IPS DF 4.7 (cell line): ENCODE results near the gene DTX3.

Source experiments
- DNase-seq: peaks from one replicate; pipeline ENCODE4 v3.0.0-alpha.2; 2013; ENCODE audit warnings: low spot score; ENCODE audit errors: extremely low read depth

DTX3 gene

DNA sequence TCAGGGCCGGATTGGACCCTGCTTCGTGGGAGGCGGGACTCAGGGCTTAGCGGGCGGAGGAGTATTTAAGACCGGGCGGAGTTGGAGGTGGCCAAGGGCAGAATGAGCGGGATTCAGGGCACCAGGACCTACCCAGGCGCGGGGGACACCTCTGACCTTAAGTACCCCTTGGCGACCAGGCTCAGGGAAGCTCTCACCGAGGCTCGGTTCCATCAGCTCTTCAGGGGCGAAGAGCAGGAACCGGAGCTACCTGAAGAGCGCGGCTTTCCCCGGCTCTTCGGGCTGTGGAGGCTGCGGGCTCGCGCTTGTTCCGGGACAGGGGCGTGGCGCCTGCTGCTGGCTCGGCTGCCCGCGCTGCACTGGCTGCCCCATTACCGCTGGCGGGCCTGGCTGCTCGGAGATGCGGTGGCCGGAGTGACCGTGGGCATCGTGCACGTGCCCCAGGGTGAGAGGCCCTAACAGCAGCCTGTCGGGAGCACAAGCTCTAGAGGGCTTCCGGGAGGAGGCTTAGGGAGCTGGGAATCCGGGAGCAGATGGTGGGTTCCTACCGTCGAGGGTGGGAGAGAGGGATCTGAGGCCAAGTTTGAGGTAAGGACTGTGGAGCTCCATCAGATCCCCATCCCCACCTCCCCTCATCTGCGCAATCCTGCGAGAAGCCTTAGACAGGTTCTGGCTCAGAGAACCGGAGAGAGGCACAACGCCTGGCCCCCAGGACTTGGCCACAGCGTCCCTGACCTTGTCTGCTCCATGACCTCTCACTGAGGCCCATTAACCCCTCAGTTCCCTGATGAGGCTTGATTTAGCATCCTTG is 15.0 kb downstream of the DTX3 start:
- no peak for DNase-seq

DNA sequence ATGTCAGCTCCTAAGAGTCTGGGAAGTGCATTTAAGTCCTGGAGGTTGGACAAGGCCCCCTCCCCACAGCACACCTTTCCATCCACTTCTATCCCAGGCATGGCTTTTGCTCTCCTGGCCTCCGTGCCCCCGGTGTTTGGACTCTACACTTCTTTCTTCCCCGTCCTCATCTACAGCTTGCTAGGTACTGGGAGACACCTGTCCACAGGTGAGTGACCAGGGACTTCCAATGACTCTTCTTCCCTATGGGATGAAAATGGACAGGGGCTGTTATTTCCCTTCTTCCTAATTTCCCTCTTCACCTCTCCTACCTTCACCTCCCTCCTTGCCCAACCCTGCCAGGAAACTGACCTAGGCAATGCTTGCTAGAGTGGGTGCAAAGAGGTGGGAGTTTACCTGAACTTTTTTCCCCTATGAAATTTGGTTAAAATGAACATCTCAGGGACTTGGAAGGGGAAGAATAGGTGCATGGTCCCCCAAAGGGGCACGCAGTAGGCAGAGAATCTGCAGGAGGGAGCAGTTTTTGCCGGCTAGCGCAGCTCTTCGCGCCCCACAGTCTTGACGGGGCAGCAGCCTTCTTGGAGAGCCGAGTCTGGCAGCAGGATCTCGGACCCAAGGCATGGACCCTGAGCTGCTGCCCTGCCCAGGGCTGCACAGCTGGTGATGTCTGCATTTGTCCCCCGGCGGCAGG is 15.8 kb downstream of the DTX3 start:
- no peak for DNase-seq

DNA sequence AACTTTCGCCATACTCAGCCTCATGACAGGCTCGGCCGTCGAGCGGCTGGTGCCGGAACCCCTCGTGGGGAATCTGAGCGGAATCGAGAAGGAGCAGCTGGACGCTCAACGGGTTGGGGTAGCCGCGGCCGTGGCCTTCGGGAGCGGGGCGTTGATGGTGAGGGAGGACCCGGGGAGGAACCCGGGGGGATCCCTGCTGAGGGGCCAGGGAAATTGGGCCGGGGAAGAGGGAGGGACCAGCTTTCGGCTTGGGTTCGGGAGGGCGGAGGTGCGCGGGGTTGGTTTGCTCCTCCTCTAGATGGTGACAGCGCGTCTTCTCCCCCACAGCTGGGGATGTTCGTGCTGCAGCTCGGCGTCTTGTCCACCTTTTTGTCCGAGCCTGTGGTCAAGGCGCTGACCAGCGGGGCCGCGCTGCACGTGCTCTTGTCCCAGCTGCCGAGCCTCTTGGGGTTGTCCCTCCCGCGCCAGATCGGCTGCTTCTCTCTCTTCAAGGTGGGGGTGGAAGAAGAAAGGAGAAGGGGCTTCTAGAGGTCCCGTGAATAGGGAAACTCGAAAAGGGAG is 16.4 kb downstream of the DTX3 start:
- no peak for DNase-seq

DNA sequence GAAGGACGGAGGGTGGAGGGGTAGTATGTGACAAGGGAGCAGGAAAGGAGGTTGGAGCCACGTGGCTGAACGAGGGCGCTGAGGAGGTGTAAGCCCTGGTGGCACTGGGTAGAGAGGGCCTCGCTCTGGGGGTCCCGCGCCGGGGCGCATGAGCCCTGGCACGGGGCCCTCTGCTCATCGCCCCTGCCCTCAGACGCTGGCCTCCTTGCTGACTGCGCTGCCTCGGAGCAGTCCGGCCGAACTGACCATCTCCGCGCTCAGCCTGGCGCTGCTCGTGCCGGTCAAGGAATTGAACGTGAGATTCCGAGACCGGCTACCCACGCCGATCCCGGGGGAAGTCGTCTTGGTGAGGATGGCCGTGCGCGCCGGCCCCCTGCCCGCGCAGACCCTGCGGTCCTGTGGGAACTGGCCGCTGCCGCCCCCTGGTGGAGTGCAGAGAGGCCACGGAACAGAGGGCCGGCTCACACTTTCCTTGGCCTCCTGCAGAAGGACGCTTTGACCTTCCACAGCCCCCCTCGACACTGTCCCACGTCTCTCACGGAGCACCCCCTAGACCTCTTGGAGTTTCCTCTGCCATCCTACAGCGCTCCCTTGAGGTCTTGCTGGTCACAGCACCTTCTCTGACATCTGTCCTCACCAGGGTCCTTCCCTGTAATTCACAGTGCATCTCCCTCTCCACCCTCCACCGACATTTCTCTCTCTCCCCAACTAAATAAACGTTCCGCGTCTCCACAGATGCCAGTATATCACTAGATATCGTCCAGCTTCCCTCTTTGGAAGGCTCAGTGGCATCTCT is 17.1 kb downstream of the DTX3 start:
- DNase-seq: no peak

DNA sequence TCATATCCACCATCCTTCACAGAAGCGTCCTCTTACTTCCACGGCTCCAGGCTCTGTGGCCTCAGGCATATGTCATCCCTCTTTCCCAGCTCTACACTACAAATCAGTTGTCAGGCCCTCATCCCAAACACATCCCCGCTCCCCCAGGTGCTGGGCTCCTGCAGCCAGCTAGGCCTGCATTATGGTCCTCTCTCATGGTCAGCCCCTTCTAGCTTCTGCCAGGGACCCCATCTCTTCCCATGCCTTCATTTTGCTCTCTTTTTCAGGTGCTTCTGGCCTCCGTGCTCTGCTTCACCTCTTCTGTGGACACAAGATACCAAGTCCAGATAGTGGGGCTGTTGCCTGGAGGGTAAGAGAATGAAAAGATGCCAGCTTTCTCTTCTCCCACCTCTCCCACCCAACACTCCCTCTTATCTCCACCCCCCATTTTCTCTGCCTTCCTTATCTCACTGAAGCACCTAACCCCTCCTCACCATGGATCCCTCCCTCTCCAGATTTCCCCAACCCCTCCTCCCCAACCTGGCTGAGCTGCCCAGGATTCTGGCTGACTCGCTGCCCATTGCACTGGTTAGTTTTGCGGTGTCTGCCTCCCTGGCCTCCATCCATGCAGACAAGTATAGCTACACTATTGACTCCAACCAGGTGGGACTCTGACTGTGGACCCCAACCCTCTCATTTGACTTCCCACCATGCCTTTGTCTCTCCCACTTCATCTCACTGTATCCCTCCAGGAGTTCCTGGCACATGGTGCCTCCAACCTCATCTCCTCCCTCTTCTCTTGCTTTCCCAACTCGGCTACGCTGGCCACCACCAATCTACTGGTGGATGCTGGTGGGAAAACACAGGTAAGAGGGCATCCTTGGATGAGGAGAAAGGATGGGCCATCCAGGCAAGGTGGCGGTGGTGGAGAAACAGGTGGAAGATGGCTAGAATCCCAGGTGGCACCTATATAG is 17.9 kb downstream of the DTX3 start:
- DNase-seq: no peak

DNA sequence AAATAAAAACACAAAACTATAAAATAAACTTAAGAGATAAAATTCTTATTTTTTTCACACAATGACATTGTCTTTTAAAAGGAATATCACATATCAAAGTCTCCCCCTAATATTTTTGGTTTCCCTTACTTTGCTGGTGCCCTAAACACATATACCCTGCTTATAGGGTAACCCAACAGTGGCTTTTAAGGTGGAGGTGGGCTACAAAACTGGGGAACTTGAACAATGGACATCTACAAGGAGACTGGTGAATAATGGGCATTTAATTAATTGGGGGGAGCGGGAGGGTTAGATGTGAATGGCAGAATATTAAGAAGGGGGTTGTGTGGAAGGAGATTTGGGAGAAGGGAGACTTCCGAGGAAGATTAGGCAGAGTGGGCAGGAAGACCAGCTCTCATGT is 18.8 kb downstream of the DTX3 start:
- DNase-seq: no peak

DNA sequence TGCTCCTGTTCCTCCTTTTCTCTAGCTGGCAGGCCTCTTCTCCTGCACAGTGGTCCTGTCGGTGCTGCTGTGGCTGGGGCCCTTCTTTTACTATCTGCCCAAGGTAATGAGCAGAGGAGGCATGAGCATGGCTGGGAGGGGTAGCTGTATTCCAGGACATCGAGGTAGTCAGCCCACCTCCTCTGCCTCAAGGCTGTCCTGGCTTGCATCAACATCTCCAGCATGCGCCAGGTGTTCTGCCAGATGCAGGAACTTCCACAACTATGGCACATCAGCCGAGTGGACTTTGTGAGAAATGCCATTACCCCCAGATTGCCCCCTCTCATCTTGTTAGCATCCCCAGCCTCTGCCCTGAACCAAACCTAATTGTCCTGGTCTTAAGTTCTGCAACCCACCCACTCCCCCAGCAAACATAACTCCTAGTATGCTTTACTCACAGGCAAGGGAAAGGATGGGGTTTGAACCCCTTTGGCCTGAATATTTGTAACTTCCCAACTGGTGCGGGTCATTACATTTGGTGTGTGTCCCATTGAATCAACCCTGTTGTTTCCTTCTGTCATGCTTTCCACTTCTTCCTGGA is 19.3 kb downstream of the DTX3 start:
- no peak for DNase-seq

DNA sequence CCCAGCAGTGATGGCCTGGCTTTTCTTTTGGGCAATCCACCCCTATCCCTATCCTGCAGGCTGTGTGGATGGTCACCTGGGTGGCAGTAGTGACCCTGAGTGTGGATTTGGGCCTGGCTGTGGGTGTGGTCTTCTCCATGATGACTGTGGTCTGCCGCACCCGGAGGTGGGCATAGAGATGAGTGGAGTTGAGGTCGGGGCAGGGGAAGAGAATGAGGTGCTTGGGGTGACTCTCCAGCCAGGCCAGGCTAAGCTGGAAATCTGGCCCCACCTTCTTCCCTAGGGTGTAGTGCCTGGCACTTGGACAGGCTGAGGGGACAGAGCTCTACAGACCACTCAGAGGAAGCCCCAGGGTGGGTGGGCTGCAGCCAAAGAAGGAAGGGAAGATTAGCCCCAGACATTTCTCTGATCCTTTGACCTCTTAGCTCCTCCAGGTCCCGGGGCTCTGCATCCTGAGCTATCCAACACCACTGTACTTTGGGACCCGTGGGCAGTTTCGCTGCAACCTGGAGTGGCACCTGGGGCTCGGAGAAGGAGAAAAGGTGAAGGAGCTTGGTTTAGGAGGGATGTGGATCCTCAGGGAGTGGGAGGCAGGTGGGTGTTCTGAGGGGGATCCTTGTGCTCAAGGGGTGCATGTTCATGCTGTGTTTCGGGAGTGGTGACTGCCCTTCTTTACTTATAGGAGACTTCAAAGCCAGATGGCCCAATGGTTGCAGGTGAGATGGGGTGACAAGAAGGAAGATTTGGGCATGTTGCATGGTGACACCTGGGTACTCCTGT is 20.0 kb downstream of the DTX3 start:
- no peak for DNase-seq

DNA sequence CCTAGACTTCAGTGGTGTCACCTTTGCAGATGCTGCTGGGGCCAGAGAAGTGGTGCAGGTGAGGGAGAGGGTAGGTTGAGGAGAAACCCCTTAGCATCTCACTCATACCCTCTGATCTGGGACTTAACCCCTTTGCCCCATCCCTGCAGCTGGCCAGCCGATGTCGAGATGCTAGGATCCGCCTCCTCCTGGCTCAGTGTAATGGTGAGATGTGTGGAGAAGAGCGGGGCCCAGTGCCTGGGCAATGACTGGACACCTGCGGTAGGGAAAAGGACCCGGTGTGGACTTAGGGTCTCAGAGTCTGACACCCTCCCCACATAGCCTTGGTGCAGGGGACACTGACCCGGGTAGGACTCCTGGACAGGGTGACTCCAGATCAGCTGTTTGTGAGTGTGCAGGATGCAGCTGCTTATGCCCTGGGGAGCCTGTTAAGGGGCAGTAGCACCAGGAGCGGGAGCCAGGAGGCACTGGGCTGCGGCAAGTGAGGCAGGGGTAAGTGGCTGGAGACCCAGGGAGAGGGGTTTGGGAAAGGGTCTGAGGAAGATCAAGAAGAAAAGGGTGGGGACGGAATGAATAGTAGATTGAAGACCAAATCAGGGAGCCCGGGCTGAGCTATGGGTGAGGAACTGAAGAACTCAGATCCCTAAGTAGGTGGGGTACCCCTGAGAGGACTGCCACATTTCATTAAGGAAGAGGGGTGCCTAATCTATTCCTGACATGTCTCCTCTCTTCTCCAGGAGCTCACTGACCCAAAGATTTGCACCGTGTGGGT is 20.8 kb downstream of the DTX3 start:
- DNase-seq: no peak

DNA sequence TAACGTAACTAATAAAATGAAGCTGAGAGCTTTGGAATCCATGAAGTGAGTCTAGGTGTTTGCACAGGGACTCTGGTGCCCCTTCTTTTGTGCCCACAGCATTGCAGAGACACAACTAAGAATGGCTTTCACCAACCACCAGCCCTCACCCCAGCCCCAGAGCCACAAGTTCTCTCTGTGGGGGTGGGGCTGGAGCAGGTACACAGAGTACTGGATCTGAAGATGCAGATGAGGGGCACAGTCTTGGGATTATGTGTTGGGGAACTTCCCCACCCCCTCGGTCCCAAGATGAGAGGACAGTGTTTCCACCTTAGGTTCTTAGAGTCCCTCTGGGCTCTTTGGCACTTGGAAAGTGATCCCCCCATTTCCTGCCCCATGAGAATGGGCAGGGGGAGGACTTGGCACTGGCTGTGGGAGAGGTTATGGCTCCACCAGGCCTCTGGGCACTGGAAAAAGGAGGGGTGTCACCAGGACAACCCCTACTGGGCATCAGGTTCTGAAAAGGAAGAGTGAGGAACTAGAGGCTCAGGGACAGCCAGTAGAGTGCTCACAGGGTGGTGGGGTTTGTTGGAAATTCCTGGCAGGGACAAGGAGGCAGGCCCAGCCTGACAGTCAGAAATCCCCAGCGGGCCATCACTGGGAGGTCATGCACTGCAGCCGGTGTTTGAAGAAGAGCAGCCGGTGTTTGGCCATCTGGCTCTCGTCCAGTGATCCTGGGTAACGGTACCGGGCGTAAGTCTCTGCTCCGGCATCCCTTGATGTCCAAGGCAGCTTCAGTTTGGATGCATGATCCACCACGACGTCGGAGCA is 21.7 kb downstream of the DTX3 start:
- DNase-seq: no peak

DNA sequence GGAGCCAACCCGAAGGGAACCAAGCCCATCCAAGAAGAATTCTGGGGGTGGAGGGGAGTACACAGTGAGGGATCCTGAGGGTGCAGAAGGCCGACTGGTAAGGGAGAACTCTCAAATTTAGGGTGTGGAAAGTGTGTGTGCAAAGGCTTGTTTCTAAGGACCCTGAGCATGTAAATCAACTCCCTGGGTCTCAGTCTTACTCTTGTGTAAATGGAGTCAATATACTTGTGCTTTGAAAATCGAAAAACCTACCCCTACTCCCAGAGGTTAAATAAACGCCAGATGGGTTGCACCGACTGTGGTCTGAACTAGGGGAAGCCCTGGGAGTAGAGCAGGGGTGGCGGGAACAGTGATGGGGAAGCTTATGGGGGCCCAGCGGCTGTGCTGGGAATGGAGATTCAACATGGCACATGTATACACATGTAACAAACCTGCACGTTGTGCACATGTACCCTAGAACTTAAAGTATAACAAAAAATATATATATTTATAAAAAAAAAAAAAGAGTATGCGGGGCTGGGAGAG is 22.4 kb downstream of the DTX3 start:
- no peak for DNase-seq

DNA sequence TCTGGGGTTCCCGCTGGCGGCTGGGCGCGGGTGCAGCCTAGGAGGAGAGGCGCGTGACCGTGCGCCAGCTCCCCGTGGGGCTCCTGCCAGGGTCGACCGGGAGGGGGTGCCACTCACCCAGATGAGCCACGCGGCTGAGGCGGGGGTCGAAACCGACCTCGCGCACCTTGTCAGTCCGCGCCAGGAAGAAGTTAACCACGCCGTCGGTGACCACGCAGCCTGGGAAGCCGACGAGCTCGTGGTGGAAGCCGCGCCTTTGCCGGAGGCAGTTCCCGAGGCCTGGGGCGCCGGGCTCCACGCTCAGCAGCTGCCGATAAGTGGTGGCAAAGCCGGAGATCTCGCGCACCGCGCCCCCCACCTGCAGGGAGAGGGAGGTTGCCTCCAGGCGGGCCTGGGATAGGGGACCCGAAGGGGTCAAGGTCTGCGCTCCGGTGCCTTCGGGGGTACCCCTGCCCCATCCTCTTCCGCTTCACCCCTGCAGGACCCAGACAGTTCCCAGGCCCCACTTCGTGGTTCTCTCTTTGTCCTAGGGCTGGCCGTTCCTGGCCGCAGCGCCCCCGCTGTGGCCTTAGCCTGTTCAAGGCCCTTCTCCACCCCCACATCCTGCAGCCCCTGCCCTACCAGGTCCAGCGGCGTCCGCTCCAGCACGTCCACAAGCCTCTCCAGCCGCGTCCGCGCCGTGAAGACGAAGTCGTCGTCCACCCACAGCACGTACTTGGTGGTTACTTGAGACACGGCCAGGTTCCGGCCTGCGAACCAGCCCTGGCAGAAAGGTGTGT is 23.1 kb downstream of the DTX3 start:
- DNase-seq: no peak

DNA sequence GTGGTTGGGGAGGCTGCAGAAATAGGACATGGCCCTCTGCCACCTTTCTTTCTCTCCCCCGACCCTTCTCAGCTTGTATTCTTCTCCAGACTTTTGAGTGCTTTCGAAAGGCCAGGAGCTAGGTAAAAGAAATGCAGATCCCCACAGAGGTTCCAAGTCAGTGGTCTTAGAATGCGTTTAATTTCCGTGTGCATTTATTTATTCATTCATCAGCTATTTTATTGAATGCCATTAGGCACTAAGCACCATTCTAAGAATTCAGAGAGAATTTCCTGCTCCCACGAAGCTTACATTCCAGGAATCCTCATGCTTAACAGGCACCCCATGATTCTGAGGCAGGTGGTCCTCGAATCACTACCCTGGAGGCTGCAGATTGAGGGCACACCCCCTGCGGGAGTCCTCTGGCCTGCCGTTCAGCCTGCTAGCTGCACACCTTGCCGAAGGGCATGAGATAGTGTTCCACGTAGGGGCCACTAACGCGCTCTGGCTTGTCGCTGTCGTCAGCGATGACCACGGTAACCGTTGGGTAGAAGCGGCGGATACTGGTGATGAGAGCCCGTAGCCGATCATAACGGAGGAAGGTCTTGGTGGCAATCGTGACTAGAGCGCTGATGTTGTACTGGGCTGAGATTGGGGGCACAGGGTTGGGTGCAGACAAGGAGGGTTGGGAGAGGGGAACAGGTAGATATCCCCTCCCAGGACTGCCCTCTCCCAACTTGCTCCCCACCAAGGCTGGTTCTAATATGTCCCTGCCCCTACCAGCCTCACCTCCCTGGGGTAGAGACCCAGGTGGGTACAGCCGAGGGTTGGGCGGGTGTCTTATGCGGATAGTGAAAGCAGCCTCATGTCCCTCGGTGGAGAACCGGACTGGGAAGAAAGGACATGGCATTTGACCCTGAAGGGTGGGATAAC is 23.9 kb downstream of the DTX3 start:
- no peak for DNase-seq

DNA sequence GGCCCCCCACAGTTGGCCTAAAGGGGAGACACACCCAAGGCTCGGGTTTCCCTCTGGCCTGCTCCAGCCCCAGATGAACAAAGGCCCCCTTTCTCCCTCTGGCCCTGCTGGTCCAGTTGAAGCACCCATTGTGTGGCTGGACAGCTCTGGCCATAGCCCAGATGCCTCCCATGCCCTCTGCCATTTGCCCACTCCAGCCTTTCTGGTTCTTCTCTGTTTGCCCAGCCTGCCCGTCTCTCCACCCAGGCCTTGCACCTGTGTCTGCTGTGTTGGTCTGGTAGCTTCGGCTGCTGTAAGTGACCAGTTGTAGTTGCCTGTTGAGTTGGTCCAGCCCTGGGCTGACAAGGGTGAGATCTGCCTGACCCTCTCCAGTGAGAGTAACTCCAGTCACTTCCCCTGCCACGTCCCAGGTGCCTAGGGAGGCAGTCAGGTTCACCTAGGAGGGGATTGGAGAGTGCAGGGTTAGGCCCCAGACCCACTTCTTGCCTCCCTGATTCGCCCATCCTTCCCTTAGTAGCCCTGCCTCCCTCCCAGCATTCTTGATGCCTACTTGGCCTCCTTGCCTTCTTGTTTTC is 25.4 kb downstream of the DTX3 start:
- DNase-seq: no peak

DNA sequence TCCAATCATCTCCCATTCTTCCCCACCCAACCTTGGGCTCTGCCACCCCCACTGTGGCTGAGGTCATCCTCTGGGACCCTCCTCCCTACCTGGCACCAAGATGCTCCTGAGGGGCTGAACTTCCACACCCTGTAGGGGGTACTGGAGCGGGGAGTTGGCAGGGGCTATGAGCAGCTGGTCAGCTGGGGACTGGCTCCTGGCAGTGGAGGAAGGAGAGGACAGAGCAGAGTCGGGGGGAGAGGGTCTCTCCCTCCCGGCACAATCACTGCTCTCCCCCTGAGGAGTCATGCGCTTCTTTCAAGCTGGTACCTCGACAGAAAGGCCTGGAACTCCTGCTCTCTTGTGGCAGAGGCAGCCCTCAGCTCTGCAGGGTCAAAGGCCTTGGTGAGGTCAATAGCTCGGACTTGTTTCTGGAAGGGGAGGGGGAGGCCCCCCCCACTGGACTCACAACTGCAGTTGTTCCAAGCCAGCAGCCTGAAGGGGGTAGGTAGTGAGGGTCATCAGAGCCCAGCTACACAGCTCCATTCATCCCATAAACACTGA is 26.3 kb downstream of the DTX3 start:
- DNase-seq: no peak
